HepG2 (cell line): Measurements from ENCODE around the gene KIAA2012. TPM values are rescaled to one million over a fixed set of nuclear protein-coding genes. Genes with fewer than 3 reads are reported as not detected.
A peak's percentile ranks its signal among the peaks of the same experiment; 100 is the strongest.

ENCODE experiments used
- ATAC-seq: fragments of 200-7000 bp; cut with Tn5 transposase; 3 replicates; pipeline ENCODE4 v1.9.1; 2020; ENCODE audit warnings: mild to moderate bottlenecking, moderate library complexity
- BruUV-seq: library from RNA; stranded (reverse); fragments of 400-500 nt; replicated peaks from 2 replicates; lab custom pipeline; 2021; lab: Mats Ljungman, UMichigan
- CTCF ChIA-PET: fragments of 300-600 bp; formaldehyde crosslinking; extraction: SDS; loops from one replicate; lab custom pipeline; 2021; ENCODE audit warnings: low total read pairs, inconsistent platforms, low intra/inter-chr PET ratio; lab: Yijun Ruan, JAX
- POLR2A ChIA-PET: fragments of 350-600 bp; sonication (Branson Sonifier 250); formaldehyde crosslinking; loops from one replicate; lab custom pipeline; 2020; ENCODE audit warnings: antibody characterized with exemption, inconsistent platforms; lab: Yijun Ruan, JAX
- DNase-seq: peaks from one replicate; pipeline ENCODE4 v3.0.0-alpha.2; 2015; ENCODE audit warnings: low spot score
- FAIRE-seq: peaks from 3 replicates; lab custom pipeline; 2011; peaks lifted over from hg19 to GRCh38; lab: Jason Lieb, UNC
- H2AFZ ChIP-seq: one replicate; pipeline ENCODE4 v1.6.1; 2011; ENCODE audit warnings: low read length, inconsistent platforms
- H3K27ac ChIP-seq: fragments of 300-600 bp; 3 replicates; pipeline ENCODE4 v1.8.0; 2011; ENCODE audit warnings: mixed run types, mild to moderate bottlenecking, mixed read lengths, low read length, inconsistent platforms; ENCODE audit not compliant: insufficient read depth; ENCODE audit errors: extremely low read length
- H3K27me3 ChIP-seq, 2 experiments: fragments of 200-600 bp in 1 of 2; 2 replicates in 1 of 2; 3 replicates in 1 of 2; pipeline versions ENCODE4 v1.6.0 to v1.8.0; 2011; ENCODE audit warnings: low read length in 2 of 2, mild to moderate bottlenecking in 2 of 2, moderate library complexity in 2 of 2, inconsistent platforms in 1 of 2; ENCODE audit not compliant: insufficient read depth in 2 of 2, control insufficient read depth in 1 of 2
- H3K36me3 ChIP-seq, 2 experiments: fragments of 200-600 bp in 1 of 2; replicated peaks in 1 of 2; 2 replicates in 1 of 2; 3 replicates in 1 of 2; pipeline versions ENCODE4 v1.5.1 to v1.8.0; 2011; ENCODE audit warnings: low read length in 2 of 2, inconsistent platforms in 1 of 2; ENCODE audit not compliant: insufficient read depth in 2 of 2, control insufficient read depth in 1 of 2
- H3K4me1 ChIP-seq: 2 replicates; pipeline ENCODE4 v1.5.1; 2012; ENCODE audit warnings: low read length, inconsistent platforms; ENCODE audit not compliant: insufficient read depth
- H3K4me2 ChIP-seq: 2 replicates; pipeline ENCODE4 v1.6.0; 2011; ENCODE audit warnings: low read depth, low read length, inconsistent platforms
- H3K4me3 ChIP-seq, 3 experiments: fragments of 200-600 bp in 1 of 3; sonication (generic), shearing (Covaris generic) in 1 of 3; replicated peaks in 1 of 3; 2 replicates each; pipeline ENCODE4 v1.5.1; 2011 to 2016; ENCODE audit warnings: low read length in 3 of 3, inconsistent platforms in 2 of 3, low read depth in 2 of 3, mild to moderate bottlenecking in 2 of 3, control low read depth in 1 of 3, mixed read lengths in 1 of 3; ENCODE audit not compliant: insufficient read depth in 1 of 3
- H3K79me2 ChIP-seq: one replicate; pipeline ENCODE4 v1.6.1; 2011; ENCODE audit warnings: low read length, inconsistent platforms; ENCODE audit not compliant: insufficient read depth
- H3K9ac ChIP-seq: 2 replicates; pipeline ENCODE4 v1.6.0; 2011; ENCODE audit warnings: mild to moderate bottlenecking, low read depth, low read length, inconsistent platforms; ENCODE audit not compliant: insufficient read depth
- H3K9me3 ChIP-seq: 2 replicates; pipeline ENCODE4 v1.5.1; 2012; ENCODE audit warnings: mild to moderate bottlenecking, low read length
- H4K20me1 ChIP-seq: 2 replicates; pipeline ENCODE4 v1.6.0; 2011; ENCODE audit warnings: inconsistent platforms, mild to moderate bottlenecking, low read length, moderate library complexity; ENCODE audit not compliant: insufficient read depth
- GFI1 ChIP-seq: sonication (generic); formaldehyde crosslinking; IDR thresholded peaks from 2 replicates; pipeline ENCODE4 v1.5.0; 2020; ENCODE audit warnings: missing genetic modification reagents, mild to moderate bottlenecking, borderline replicate concordance
- KLF13 ChIP-seq: sonication (generic); formaldehyde crosslinking; IDR thresholded peaks from 2 replicates; pipeline ENCODE4 v1.4.0; 2020; ENCODE audit warnings: mild to moderate bottlenecking, missing genetic modification reagents
- MEIS2 ChIP-seq: sonication (generic); formaldehyde crosslinking; IDR thresholded peaks from 2 replicates; pipeline ENCODE4 v1.9.0; 2021; ENCODE audit warnings: mild to moderate bottlenecking, missing genetic modification reagents
- PCBP1 ChIP-seq: fragments of 200-400 bp; formaldehyde crosslinking; IDR thresholded peaks from 2 replicates; pipeline ENCODE4 v1.6.1; 2017; ENCODE audit warnings: mild to moderate bottlenecking, low read depth, low read length, borderline replicate concordance
- SYNCRIP ChIP-seq: fragments of 200-400 bp; formaldehyde crosslinking; IDR thresholded peaks from 2 replicates; pipeline ENCODE4 v1.6.1; 2018; ENCODE audit warnings: mild to moderate bottlenecking, low read depth, low read length; ENCODE audit not compliant: insufficient read depth
- TFAP4 ChIP-seq: sonication (generic); IDR thresholded peaks from 2 replicates; pipeline ENCODE4 v1.6.1; 2016; ENCODE audit warnings: low read depth, borderline replicate concordance
- ZNF292 ChIP-seq: sonication (generic); formaldehyde crosslinking; IDR thresholded peaks from 2 replicates; pipeline ENCODE4 v1.8.1; 2022; ENCODE audit warnings: mild to moderate bottlenecking, low read depth, missing genetic modification reagents, borderline replicate concordance
- ZNF3 ChIP-seq: IDR thresholded peaks from 2 replicates; pipeline ENCODE4 v1.7.0; 2017; ENCODE audit warnings: inconsistent platforms
- ZNF34 ChIP-seq: sonication (generic); formaldehyde crosslinking; IDR thresholded peaks from 2 replicates; pipeline ENCODE4 v1.4.0; 2020; ENCODE audit warnings: mild to moderate bottlenecking, missing genetic modification reagents, borderline replicate concordance
- ZNF572 ChIP-seq: sonication (generic); formaldehyde crosslinking; IDR thresholded peaks from 2 replicates; pipeline ENCODE4 v1.5.1; 2020; ENCODE audit warnings: mild to moderate bottlenecking, missing genetic modification reagents
- ZNF605 ChIP-seq: sonication (generic); formaldehyde crosslinking; IDR thresholded peaks from 2 replicates; pipeline ENCODE4 v1.8.0; 2022; ENCODE audit warnings: mild to moderate bottlenecking, missing genetic modification reagents
- ZNF615 ChIP-seq: sonication (generic); formaldehyde crosslinking; IDR thresholded peaks from 2 replicates; pipeline ENCODE4 v1.5.0; 2020; ENCODE audit warnings: mild to moderate bottlenecking, missing genetic modification reagents, borderline replicate concordance
- ZNF768 ChIP-seq: sonication (generic); formaldehyde crosslinking; IDR thresholded peaks from 2 replicates; pipeline ENCODE4 v1.4.0; 2020; ENCODE audit warnings: missing genetic modification reagents
- ZNF776 ChIP-seq: sonication (generic); formaldehyde crosslinking; IDR thresholded peaks from 2 replicates; pipeline ENCODE4 v1.4.0; 2020; ENCODE audit warnings: mild to moderate bottlenecking, missing genetic modification reagents
- WGBS: methylation state at CpG from one replicate; pipeline ENCODE4 v1.1.6; 2017; ENCODE audit warnings: low lambda C conversion rate; 5-methylcytosine and 5-hydroxymethylcytosine counted together
- in situ Hi-C: cut with HindIII; loops from 2 replicates; pipeline ENCODE4 v1.10.0; 2017; ENCODE audit warnings: low pct_unique_long_range_greater_than_20kb; ENCODE audit not compliant: extremely low pct_ligation_motif_present
- intact Hi-C: fragments of 100-400 bp; cut with micrococcal nuclease; formaldehyde crosslinking; loops from one replicate; pipeline ENCODE4 v1.10.0; 2022; ENCODE audit not compliant: unreplicated experiment
- polyA plus RNA-seq, 8 experiments: library from polyadenylated mRNA; depleted of rRNA in 3 of 8; stranded (reverse) in 7 of 8; unstranded in 1 of 8; fragments of >200 nt; fragmentation: Illumina TruSeq in 4 of 8; extraction: Trizol in 4 of 8; gene quantifications; 2 replicates each; pipeline versions ENCODE4 v1.2.1 to v1.2.3, GENCODE V29; 2011 to 2016; ENCODE audit warnings: low read depth in 4 of 8, missing spikeins in 1 of 8, mixed read lengths in 1 of 8; ENCODE audit not compliant: insufficient read depth in 1 of 8
- total RNA-seq, 5 experiments: library from RNA; depleted of rRNA; stranded (reverse); fragments of >200 nt; fragmentation: Illumina TruSeq; extraction: Trizol; gene quantifications; 2 replicates each; pipeline ENCODE4 v1.2.3, GENCODE V29; 2016; ENCODE audit warnings: low read depth in 1 of 5
- TF ChIP-seq, protein P1 (sequence below): sonication (generic); formaldehyde crosslinking; IDR thresholded peaks from 2 replicates; pipeline ENCODE4 v1.4.0; 2020; ENCODE audit warnings: mild to moderate bottlenecking, missing genetic modification reagents
- TF ChIP-seq, protein P2 (sequence below): sonication (generic); formaldehyde crosslinking; IDR thresholded peaks from 2 replicates; pipeline ENCODE4; 2020; ENCODE audit warnings: missing genetic modification reagents, mild to moderate bottlenecking, borderline replicate concordance
- TF ChIP-seq, protein P3 (sequence below): sonication (generic); formaldehyde crosslinking; IDR thresholded peaks from 2 replicates; pipeline ENCODE4 v1.4.0; 2020; ENCODE audit warnings: missing genetic modification reagents

Gene KIAA2012
- total and polyA plus RNA-seq, 2 of the 13 experiments (the other 11 are each of a cell fraction or from before 2014, with no cell fraction given) = not detected

DNA sequence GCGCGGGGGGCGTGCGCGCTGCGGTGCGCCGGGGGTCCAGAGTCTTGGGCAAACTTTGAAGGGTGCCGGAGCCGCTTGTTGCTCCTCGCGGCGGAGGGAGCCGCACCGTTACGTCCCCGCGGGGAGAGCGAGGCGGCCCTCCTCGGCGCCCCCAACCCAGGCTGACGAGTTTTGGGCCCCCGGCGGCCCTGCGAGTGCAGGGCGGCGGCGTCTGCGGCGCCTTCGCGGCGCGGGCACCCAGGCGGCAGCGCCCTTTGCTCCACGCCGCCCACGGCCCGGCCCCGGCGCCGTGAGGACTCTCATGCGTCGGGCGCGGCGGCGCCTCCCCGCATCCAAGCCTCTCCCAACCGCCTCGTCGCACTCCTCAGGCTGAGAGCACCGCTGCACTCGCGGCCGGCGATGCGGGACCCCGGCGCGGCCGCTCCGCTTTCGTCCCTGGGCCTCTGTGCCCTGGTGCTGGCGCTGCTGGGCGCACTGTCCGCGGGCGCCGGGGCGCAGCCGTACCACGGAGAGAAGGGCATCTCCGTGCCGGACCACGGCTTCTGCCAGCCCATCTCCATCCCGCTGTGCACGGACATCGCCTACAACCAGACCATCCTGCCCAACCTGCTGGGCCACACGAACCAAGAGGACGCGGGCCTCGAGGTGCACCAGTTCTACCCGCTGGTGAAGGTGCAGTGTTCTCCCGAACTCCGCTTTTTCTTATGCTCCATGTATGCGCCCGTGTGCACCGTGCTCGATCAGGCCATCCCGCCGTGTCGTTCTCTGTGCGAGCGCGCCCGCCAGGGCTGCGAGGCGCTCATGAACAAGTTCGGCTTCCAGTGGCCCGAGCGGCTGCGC is 38.6 kb upstream of the KIAA2012 start:
- ATAC-seq = peak; percentile 49
- no peak overlapping the region for H2AFZ ChIP-seq
- H4K20me1 ChIP-seq = no peaks in the 10 kb centered on the region
- POLR2A ChIA-PET = no interaction called here
- DNase-seq = no peak
- intact Hi-C loops (no loop called here), in situ Hi-C loops (no loop called here)
- no peak overlapping the region for H3K9ac ChIP-seq
- 51% methylated on average over 39 of the region's 105 CpGs for WGBS
- H3K27me3 ChIP-seq = peaks cover 2 to 55% of the 10 kb centered on the region in 2 experiments; a peak in 4 of 5 replicates
- H3K27ac ChIP-seq = no peak overlapping the region
- peak overlapping the region; percentile 79 for H3K4me2 ChIP-seq
- no peaks in the 10 kb centered on the region for H3K79me2 ChIP-seq
- no TSS peak for BruUV-seq
- CTCF ChIA-PET = no interaction called here
- peak overlapping the region; percentile 54 to 77 (median 58) for H3K4me3 ChIP-seq
- FAIRE-seq = no peak
- no peaks in the 10 kb centered on the region for H3K36me3 ChIP-seq
- peaks cover 23% of the 10 kb centered on the region for H3K4me1 ChIP-seq
- no peaks in the 10 kb centered on the region for H3K9me3 ChIP-seq
- no peak for TF ChIP-seq SYNCRIP
- peak; percentile 49; the same call in 1 of the 2 replicates for TF ChIP-seq ZNF776 (CRISPR knock-in tag)
- TF ChIP-seq, protein P1, sequence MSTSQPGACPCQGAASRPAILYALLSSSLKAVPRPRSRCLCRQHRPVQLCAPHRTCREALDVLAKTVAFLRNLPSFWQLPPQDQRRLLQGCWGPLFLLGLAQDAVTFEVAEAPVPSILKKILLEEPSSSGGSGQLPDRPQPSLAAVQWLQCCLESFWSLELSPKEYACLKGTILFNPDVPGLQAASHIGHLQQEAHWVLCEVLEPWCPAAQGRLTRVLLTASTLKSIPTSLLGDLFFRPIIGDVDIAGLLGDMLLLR = no peak
- TF ChIP-seq ZNF292 (CRISPR knock-in tag) = no peak
- no peak for TF ChIP-seq PCBP1
- no peak for TF ChIP-seq TFAP4
- no peak; the same call in 1 of the 2 replicates for TF ChIP-seq GFI1 (CRISPR knock-in tag)
- no peak for TF ChIP-seq ZNF34 (CRISPR knock-in tag)
- no peak for TF ChIP-seq ZNF615
- TF ChIP-seq KLF13 (CRISPR knock-in tag) = no peak
- TF ChIP-seq, protein P2, sequence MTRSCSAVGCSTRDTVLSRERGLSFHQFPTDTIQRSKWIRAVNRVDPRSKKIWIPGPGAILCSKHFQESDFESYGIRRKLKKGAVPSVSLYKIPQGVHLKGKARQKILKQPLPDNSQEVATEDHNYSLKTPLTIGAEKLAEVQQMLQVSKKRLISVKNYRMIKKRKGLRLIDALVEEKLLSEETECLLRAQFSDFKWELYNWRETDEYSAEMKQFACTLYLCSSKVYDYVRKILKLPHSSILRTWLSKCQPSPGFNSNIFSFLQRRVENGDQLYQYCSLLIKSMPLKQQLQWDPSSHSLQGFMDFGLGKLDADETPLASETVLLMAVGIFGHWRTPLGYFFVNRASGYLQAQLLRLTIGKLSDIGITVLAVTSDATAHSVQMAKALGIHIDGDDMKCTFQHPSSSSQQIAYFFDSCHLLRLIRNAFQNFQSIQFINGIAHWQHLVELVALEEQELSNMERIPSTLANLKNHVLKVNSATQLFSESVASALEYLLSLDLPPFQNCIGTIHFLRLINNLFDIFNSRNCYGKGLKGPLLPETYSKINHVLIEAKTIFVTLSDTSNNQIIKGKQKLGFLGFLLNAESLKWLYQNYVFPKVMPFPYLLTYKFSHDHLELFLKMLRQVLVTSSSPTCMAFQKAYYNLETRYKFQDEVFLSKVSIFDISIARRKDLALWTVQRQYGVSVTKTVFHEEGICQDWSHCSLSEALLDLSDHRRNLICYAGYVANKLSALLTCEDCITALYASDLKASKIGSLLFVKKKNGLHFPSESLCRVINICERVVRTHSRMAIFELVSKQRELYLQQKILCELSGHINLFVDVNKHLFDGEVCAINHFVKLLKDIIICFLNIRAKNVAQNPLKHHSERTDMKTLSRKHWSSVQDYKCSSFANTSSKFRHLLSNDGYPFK (CRISPR knock-in tag) = no peak
- TF ChIP-seq ZNF768 (CRISPR knock-in tag) = no peak
- TF ChIP-seq, protein P3, sequence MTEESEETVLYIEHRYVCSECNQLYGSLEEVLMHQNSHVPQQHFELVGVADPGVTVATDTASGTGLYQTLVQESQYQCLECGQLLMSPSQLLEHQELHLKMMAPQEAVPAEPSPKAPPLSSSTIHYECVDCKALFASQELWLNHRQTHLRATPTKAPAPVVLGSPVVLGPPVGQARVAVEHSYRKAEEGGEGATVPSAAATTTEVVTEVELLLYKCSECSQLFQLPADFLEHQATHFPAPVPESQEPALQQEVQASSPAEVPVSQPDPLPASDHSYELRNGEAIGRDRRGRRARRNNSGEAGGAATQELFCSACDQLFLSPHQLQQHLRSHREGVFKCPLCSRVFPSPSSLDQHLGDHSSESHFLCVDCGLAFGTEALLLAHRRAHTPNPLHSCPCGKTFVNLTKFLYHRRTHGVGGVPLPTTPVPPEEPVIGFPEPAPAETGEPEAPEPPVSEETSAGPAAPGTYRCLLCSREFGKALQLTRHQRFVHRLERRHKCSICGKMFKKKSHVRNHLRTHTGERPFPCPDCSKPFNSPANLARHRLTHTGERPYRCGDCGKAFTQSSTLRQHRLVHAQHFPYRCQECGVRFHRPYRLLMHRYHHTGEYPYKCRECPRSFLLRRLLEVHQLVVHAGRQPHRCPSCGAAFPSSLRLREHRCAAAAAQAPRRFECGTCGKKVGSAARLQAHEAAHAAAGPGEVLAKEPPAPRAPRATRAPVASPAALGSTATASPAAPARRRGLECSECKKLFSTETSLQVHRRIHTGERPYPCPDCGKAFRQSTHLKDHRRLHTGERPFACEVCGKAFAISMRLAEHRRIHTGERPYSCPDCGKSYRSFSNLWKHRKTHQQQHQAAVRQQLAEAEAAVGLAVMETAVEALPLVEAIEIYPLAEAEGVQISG (CRISPR knock-in tag) = no peak
- no peak for TF ChIP-seq ZNF572 (CRISPR knock-in tag)
- TF ChIP-seq MEIS2 (CRISPR knock-in tag) = no peak
- no peak for TF ChIP-seq ZNF3 (CRISPR knock-in tag)
- 0 out of 2 replicates have a peak, but pooled peaks have one; percentile 32 for TF ChIP-seq ZNF605
